Panc1 (cell line): ENCODE results near the gene RHBDF2. TPM values are rescaled to one million over a fixed set of nuclear protein-coding genes. Genes with fewer than 3 reads are reported as not detected.

Source experiments
- ATAC-seq: fragments of 200-7000 bp; cut with Tn5 transposase; 2 replicates; pipeline ENCODE4 v1.9.1; 2020; ENCODE audit warnings: mild to moderate bottlenecking, moderate library complexity
- BruUV-seq: library from RNA; stranded (reverse); fragments of 400-500 nt; replicated peaks from 2 replicates; lab custom pipeline; 2021; lab: Mats Ljungman, UMichigan
- CTCF ChIA-PET: fragments of 300-600 bp; sonication (Branson Sonifier 250); formaldehyde crosslinking; loops from one replicate; lab custom pipeline; 2022; ENCODE audit warnings: antibody characterized with exemption; lab: Charles Lee
- POLR2A ChIA-PET: fragments of 300-600 bp; sonication (Branson Sonifier 250); formaldehyde crosslinking; loops from one replicate; lab custom pipeline; 2022; ENCODE audit warnings: antibody characterized with exemption; lab: Charles Lee
- DNase-seq: peaks from one replicate; pipeline ENCODE4 v3.0.0-alpha.2; 2010; ENCODE audit warnings: low read depth, low spot score
- H3K27ac ChIP-seq: 2 replicates; pipeline ENCODE4 v1.5.1; 2011; ENCODE audit warnings: mild to moderate bottlenecking, low read length, inconsistent platforms
- H3K27me3 ChIP-seq: fragments of 200-500 bp; sonication (Bioruptor generic); 2 replicates; pipeline ENCODE4 v1.6.0; 2014; ENCODE audit warnings: low read length, inconsistent platforms; ENCODE audit not compliant: control insufficient read depth, insufficient read depth
- H3K36me3 ChIP-seq: fragments of 200-500 bp; sonication (Bioruptor generic); 2 replicates; pipeline ENCODE4 v1.5.1; 2014; ENCODE audit warnings: inconsistent platforms, mild to moderate bottlenecking, low read length, moderate library complexity; ENCODE audit not compliant: control insufficient read depth, insufficient read depth
- H3K4me1 ChIP-seq: 2 replicates; pipeline ENCODE4 v1.5.1; 2011; ENCODE audit warnings: inconsistent platforms, mild to moderate bottlenecking, low read length, moderate library complexity; ENCODE audit not compliant: control insufficient read depth, insufficient read depth
- H3K4me3 ChIP-seq, 2 experiments: 2 replicates each; pipeline ENCODE4 v1.5.1; 2011 to 2012; ENCODE audit warnings: low read depth in 2 of 2, low read length in 2 of 2, mild to moderate bottlenecking in 2 of 2, inconsistent platforms in 1 of 2, moderate library complexity in 1 of 2
- H3K9me3 ChIP-seq: fragments of 200-500 bp; sonication (Bioruptor generic); 2 replicates; pipeline ENCODE4 v1.5.1; 2014; ENCODE audit warnings: low read depth, mild to moderate bottlenecking, inconsistent platforms, low read length, moderate library complexity; ENCODE audit not compliant: control insufficient read depth, insufficient read depth
- POLR2AphosphoS5 ChIP-seq: IDR thresholded peaks from 2 replicates; pipeline ENCODE4 v1.6.1; 2012; ENCODE audit warnings: mild to moderate bottlenecking, low read depth, low read length, moderate library complexity
- SIN3A ChIP-seq: IDR thresholded peaks from 2 replicates; pipeline ENCODE4 v1.6.1; 2012; ENCODE audit warnings: low read depth, mild to moderate bottlenecking, low read length, moderate library complexity, borderline replicate concordance; ENCODE audit not compliant: insufficient read depth
- TCF7L2 ChIP-seq: IDR thresholded peaks from 2 replicates; pipeline ENCODE4 v1.6.1; 2011; ENCODE audit warnings: mild to moderate bottlenecking, low read depth, low read length, inconsistent platforms
- in situ Hi-C: cut with HindIII; loops from 2 replicates; pipeline ENCODE4 v1.10.0; 2016; ENCODE audit warnings: low sequenced_read_pairs, low pct_unique_long_range_greater_than_20kb
- intact Hi-C: fragments of 100-400 bp; cut with micrococcal nuclease; formaldehyde crosslinking; loops from one replicate; pipeline ENCODE4 v1.10.0; 2022; ENCODE audit not compliant: unreplicated experiment
- total RNA-seq: library from RNA; stranded (reverse); gene quantifications from one replicate; pipeline ENCODE4 v1.2.1, GENCODE V29; 2021; ENCODE audit not compliant: unreplicated experiment
- TF ChIP-seq, protein P1 (sequence below), 2 experiments: IDR thresholded peaks; 2 replicates each; pipeline ENCODE4 v1.6.1; 2011 to 2012; ENCODE audit warnings: low read depth in 2 of 2, control low read depth in 1 of 2, low read length in 1 of 2, mild to moderate bottlenecking in 1 of 2, moderate library complexity in 1 of 2; ENCODE audit not compliant: insufficient read depth in 1 of 2

The RHBDF2 gene
- total RNA-seq, 1 experiment from 2014 or later: 67.8 TPM

DNA sequence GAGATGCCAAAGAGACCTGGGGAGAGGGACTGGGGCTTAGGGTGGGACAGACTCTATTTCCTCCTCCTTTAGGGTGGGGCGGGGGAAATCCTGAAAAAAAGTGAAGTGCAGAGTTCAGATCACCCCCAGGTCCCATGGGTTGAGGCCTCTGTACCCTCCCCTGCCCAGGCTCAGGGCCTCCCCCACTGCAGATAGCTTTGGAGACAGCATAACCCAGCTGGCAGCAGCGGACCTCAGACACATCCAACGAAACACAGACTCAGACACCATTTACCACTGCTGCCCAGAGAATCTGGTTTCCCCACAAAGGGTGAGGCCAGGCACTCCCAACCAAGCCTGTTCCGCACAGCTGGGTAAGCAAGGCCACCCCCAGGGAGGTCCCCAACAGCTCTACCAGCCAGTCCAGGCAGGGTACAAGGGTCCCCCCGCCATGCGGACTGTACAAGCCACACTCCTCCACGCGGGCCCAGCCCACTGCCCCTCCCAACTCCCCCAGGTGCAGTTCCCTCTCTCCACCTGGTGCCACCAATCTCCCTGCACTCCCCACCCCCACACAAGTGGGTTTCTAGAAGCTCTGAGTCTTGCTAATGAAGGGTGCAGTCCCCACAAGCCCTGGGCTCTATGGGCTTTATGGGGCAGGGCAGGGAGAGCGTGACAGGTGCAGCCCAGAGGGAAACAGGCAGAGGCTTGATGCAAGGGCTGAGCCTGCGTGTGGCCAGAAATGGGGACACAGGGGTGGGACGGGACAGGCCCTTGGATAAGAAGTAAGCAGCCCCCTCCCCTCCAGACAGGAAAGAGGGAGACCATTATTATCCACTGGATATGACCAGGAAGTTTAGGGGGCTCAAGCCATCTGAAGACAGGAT lies 8.9 kb downstream of the RHBDF2 start:
- peak overlapping the region; percentile 59 for H3K27ac ChIP-seq

DNA sequence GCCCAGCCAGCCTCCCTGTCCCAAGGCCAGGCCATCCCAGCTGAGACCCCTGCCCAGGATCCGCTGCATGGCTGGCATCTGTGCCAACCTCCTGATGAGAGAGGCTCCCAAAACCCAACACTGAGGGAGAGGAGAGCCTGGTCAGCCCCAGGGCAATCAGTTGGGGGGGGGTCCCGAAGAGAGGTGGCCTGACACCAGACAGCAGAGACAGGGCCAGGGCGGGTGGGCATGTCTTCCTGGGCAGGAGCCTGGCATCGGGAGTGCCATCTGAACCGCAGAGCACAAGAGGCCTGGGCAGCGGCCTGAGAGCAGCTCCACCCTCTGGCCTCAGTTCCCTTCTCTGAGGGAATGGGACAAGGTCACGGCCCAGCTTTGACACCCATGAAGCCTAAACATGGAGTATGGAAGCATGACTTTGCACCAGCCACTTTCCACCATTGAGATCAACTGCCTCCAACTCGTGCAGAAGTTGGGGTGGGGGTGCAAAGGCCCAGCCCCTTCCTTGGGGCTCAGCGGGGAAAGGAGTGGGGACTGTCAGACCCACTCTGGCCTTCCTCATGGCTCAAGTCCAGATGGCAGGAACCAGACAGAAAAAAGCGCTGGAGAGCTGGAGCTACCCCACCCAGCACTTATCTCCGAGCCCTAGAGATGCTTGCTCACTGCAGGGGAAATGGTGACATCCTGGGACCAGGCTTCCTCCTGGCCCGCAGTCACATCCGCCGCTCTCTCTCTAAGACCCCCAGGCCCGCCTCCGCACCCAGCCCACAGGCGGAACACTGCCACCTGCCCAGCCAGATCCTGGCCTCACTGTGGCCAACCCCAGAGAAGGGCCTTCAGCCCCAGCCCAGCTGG lies 9.7 kb downstream of the RHBDF2 start:
- POLR2A ChIA-PET: no interaction called here
- no TSS peak for BruUV-seq

More for the DNA sequence above, 8.9 kb downstream of the RHBDF2 start:
- Histone ChIP-seq H3K27me3 (no peaks in the 10 kb centered on the region), H3K36me3 (no peaks in the 10 kb centered on the region), H3K9me3 (no peaks in the 10 kb centered on the region), H3K4me3 (peak overlapping the region in 1 of 2 experiments; percentile 20; a peak in 1 of 4 replicates), H3K4me1 (peaks cover 51% of the 10 kb centered on the region)
- POLR2A ChIA-PET: no interaction called here
- peak; percentile 28; the same call in 1 of the 2 replicates for TF ChIP-seq POLR2AphosphoS5
- TF ChIP-seq TCF7L2: no peak
- no peak for DNase-seq
- peak; percentile 17 for ATAC-seq
- no TSS peak for BruUV-seq
- intact Hi-C loops: no loop called here
- CTCF ChIA-PET: interaction anchor here (0.9 kb wide), 1 partner anchor 131 kb away, joined by 4 read pairs; no protein-coding TSS in a partner anchor
- in situ Hi-C loops: no loop called here

More for the DNA sequence above, 9.7 kb downstream of the RHBDF2 start:
- TF ChIP-seq, protein P1, sequence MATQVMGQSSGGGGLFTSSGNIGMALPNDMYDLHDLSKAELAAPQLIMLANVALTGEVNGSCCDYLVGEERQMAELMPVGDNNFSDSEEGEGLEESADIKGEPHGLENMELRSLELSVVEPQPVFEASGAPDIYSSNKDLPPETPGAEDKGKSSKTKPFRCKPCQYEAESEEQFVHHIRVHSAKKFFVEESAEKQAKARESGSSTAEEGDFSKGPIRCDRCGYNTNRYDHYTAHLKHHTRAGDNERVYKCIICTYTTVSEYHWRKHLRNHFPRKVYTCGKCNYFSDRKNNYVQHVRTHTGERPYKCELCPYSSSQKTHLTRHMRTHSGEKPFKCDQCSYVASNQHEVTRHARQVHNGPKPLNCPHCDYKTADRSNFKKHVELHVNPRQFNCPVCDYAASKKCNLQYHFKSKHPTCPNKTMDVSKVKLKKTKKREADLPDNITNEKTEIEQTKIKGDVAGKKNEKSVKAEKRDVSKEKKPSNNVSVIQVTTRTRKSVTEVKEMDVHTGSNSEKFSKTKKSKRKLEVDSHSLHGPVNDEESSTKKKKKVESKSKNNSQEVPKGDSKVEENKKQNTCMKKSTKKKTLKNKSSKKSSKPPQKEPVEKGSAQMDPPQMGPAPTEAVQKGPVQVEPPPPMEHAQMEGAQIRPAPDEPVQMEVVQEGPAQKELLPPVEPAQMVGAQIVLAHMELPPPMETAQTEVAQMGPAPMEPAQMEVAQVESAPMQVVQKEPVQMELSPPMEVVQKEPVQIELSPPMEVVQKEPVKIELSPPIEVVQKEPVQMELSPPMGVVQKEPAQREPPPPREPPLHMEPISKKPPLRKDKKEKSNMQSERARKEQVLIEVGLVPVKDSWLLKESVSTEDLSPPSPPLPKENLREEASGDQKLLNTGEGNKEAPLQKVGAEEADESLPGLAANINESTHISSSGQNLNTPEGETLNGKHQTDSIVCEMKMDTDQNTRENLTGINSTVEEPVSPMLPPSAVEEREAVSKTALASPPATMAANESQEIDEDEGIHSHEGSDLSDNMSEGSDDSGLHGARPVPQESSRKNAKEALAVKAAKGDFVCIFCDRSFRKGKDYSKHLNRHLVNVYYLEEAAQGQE (IDR thresholded peaks at IDR 0.05; ENCODE audit: insufficient read depth in 1 of 2, low read depth in 2 of 2, low read length in 1 of 2): no peak
- no peak for TF ChIP-seq SIN3A
- TF ChIP-seq TCF7L2: no peak
- TF ChIP-seq POLR2AphosphoS5: no peak
- Histone ChIP-seq H3K27ac (no peak overlapping the region), H3K27me3 (no peaks in the 10 kb centered on the region), H3K4me1 (peaks cover 45% of the 10 kb centered on the region), H3K4me3 (no peak overlapping the region), H3K36me3 (no peaks in the 10 kb centered on the region), H3K9me3 (no peaks in the 10 kb centered on the region)
- CTCF ChIA-PET: no interaction called here
- ATAC-seq (no peak), DNase-seq (no peak)
- intact Hi-C loops: no loop called here
- in situ Hi-C loops: no loop called here
